Suprapubic skin (tissue), 3 donors: Measurements from ENCODE around the gene MAST4.

Source experiments
- POLR2A ChIP-seq, 2 donors: fragments of 450-650 bp; IDR thresholded peaks; one replicate each; pipeline ENCODE4 v1.6.1; 2017; ENCODE audit warnings: antibody characterized with exemption in 2 of 2, mild to moderate bottlenecking in 2 of 2, moderate library complexity in 2 of 2
- TF ChIP-seq, protein P1 (sequence below), 2 donors: fragments of 200-600 bp in 1 of 2; fragments of 450-650 bp in 1 of 2; sonication (generic) in 1 of 2; IDR thresholded peaks; one replicate each; pipeline ENCODE4 v1.5.1; 2016 to 2019; ENCODE audit warnings: antibody characterized with exemption in 2 of 2, mild to moderate bottlenecking in 1 of 2, moderate library complexity in 1 of 2

DNA sequence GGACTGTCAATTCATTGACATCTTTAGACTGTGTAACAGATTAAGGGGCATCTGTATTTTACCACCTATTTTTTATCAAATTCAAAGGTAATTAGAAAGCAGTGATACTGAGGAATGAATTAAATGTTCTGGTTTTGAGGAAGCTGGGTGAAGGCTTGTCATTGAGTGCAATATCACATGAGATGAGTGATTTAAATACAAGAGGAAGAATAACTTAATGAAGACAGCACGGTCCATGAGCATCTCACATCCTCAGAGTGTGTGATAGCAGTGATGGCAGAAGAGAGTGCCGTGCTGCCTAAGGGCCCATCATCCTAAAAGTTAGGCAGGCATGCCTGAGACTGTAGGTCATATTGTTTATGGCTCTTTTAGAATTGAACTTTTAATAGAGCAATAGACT, 263.3 kb downstream of the MAST4 start:
- TF ChIP-seq, protein P1, sequence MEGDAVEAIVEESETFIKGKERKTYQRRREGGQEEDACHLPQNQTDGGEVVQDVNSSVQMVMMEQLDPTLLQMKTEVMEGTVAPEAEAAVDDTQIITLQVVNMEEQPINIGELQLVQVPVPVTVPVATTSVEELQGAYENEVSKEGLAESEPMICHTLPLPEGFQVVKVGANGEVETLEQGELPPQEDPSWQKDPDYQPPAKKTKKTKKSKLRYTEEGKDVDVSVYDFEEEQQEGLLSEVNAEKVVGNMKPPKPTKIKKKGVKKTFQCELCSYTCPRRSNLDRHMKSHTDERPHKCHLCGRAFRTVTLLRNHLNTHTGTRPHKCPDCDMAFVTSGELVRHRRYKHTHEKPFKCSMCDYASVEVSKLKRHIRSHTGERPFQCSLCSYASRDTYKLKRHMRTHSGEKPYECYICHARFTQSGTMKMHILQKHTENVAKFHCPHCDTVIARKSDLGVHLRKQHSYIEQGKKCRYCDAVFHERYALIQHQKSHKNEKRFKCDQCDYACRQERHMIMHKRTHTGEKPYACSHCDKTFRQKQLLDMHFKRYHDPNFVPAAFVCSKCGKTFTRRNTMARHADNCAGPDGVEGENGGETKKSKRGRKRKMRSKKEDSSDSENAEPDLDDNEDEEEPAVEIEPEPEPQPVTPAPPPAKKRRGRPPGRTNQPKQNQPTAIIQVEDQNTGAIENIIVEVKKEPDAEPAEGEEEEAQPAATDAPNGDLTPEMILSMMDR (IDR thresholded peaks at IDR 0.05) = no peak
- TF ChIP-seq POLR2A (IDR thresholded peaks at IDR 0.05) = no peak
